ENCODE results near the gene SPEN. TPM values are rescaled to one million over a fixed set of nuclear protein-coding genes. Genes with fewer than 3 reads are reported as not detected.

Gene SPEN
- total and polyA plus RNA-seq, 9 of the 15 experiments (the other 6 are each of a cell fraction or from before 2014, with no cell fraction given) = 5.7 to 87.5 (median 27.2) TPM

DNA sequence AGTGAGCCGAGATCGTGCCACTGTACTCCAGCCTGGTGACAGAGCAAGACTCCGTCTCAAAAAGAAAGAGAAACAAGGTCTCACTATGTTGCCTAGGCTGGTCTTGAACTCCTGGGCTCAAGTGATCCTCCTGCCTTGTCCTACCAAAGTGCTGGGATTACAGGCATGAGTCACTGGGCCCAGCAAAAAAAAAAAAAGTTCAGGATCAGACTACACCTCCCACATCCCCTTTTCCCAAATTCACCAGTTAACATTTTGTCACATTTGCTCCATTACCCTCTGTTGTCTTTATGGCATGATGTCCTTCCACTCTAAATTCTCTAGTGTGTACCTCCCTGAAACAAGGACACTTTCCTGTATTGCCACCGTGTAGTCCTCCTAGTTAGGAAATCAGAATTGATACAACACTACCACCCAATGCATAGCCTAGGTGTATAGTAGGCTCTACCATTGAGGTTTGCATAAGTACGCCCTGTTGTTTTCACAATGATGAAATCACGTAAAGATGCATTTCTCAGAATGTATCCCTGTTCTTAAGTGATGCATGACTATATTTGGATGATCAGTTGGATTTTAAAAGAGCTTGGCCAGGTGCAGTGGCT, 10.7 kb downstream of the SPEN start (continued):
- TF ChIP-seq, protein P1, sequence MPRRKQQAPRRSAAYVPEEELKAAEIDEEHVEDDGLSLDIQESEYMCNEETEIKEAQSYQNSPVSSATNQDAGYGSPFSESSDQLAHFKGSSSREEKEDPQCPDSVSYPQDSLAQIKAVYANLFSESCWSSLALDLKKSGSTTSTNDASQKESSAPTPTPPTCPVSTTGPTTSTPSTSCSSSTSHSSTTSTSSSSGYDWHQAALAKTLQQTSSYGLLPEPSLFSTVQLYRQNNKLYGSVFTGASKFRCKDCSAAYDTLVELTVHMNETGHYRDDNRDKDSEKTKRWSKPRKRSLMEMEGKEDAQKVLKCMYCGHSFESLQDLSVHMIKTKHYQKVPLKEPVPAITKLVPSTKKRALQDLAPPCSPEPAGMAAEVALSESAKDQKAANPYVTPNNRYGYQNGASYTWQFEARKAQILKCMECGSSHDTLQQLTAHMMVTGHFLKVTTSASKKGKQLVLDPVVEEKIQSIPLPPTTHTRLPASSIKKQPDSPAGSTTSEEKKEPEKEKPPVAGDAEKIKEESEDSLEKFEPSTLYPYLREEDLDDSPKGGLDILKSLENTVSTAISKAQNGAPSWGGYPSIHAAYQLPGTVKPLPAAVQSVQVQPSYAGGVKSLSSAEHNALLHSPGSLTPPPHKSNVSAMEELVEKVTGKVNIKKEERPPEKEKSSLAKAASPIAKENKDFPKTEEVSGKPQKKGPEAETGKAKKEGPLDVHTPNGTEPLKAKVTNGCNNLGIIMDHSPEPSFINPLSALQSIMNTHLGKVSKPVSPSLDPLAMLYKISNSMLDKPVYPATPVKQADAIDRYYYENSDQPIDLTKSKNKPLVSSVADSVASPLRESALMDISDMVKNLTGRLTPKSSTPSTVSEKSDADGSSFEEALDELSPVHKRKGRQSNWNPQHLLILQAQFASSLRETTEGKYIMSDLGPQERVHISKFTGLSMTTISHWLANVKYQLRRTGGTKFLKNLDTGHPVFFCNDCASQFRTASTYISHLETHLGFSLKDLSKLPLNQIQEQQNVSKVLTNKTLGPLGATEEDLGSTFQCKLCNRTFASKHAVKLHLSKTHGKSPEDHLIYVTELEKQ (CRISPR knock-in tag; IDR thresholded peaks at IDR 0.05) = no peak
- TF ChIP-seq TCFL5 (CRISPR knock-in tag; conservative IDR thresholded peaks at IDR 0.05) = no peak
- no peak for TF ChIP-seq ZBED1 (IDR thresholded peaks at IDR 0.05)
- TF ChIP-seq ILK (tag; IDR thresholded peaks at IDR 0.05; ENCODE audit: borderline replicate concordance, low read depth) = no peak
- 0 out of 4 replicates have a peak, but pooled peaks of 1 of the 2 experiments have one; percentile 16 for TF ChIP-seq SRF (CRISPR knock-in tag; IDR thresholded peaks at IDR 0.05)
- TF ChIP-seq, protein P2, sequence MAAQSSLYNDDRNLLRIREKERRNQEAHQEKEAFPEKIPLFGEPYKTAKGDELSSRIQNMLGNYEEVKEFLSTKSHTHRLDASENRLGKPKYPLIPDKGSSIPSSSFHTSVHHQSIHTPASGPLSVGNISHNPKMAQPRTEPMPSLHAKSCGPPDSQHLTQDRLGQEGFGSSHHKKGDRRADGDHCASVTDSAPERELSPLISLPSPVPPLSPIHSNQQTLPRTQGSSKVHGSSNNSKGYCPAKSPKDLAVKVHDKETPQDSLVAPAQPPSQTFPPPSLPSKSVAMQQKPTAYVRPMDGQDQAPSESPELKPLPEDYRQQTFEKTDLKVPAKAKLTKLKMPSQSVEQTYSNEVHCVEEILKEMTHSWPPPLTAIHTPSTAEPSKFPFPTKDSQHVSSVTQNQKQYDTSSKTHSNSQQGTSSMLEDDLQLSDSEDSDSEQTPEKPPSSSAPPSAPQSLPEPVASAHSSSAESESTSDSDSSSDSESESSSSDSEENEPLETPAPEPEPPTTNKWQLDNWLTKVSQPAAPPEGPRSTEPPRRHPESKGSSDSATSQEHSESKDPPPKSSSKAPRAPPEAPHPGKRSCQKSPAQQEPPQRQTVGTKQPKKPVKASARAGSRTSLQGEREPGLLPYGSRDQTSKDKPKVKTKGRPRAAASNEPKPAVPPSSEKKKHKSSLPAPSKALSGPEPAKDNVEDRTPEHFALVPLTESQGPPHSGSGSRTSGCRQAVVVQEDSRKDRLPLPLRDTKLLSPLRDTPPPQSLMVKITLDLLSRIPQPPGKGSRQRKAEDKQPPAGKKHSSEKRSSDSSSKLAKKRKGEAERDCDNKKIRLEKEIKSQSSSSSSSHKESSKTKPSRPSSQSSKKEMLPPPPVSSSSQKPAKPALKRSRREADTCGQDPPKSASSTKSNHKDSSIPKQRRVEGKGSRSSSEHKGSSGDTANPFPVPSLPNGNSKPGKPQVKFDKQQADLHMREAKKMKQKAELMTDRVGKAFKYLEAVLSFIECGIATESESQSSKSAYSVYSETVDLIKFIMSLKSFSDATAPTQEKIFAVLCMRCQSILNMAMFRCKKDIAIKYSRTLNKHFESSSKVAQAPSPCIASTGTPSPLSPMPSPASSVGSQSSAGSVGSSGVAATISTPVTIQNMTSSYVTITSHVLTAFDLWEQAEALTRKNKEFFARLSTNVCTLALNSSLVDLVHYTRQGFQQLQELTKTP (IDR thresholded peaks at IDR 0.05; ENCODE audit: low read depth in 1 of 2, partially characterized antibody in 2 of 2) = no peak
- TF ChIP-seq TRIM28 (IDR thresholded peaks at IDR 0.05) = no peak
- TF ChIP-seq, protein P3, sequence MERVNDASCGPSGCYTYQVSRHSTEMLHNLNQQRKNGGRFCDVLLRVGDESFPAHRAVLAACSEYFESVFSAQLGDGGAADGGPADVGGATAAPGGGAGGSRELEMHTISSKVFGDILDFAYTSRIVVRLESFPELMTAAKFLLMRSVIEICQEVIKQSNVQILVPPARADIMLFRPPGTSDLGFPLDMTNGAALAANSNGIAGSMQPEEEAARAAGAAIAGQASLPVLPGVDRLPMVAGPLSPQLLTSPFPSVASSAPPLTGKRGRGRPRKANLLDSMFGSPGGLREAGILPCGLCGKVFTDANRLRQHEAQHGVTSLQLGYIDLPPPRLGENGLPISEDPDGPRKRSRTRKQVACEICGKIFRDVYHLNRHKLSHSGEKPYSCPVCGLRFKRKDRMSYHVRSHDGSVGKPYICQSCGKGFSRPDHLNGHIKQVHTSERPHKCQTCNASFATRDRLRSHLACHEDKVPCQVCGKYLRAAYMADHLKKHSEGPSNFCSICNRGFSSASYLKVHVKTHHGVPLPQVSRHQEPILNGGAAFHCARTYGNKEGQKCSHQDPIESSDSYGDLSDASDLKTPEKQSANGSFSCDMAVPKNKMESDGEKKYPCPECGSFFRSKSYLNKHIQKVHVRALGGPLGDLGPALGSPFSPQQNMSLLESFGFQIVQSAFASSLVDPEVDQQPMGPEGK (CRISPR knock-in tag; IDR thresholded peaks at IDR 0.05; ENCODE audit: borderline replicate concordance) = no peak
- TF ChIP-seq ELF1 (tag; IDR thresholded peaks at IDR 0.05) = no peak
- no peak for TF ChIP-seq HNRNPK (IDR thresholded peaks at IDR 0.05; ENCODE audit: low read depth, low read length, poor library complexity, severe bottlenecking)

Data from K562 (cell line).